Measurements from ENCODE around the gene SCRG1. TPM values are rescaled to one million over a fixed set of nuclear protein-coding genes. Genes with fewer than 3 reads are reported as not detected.

SCRG1 gene
- total RNA-seq, 1 donor from 2014 or later = not detected

DNA sequence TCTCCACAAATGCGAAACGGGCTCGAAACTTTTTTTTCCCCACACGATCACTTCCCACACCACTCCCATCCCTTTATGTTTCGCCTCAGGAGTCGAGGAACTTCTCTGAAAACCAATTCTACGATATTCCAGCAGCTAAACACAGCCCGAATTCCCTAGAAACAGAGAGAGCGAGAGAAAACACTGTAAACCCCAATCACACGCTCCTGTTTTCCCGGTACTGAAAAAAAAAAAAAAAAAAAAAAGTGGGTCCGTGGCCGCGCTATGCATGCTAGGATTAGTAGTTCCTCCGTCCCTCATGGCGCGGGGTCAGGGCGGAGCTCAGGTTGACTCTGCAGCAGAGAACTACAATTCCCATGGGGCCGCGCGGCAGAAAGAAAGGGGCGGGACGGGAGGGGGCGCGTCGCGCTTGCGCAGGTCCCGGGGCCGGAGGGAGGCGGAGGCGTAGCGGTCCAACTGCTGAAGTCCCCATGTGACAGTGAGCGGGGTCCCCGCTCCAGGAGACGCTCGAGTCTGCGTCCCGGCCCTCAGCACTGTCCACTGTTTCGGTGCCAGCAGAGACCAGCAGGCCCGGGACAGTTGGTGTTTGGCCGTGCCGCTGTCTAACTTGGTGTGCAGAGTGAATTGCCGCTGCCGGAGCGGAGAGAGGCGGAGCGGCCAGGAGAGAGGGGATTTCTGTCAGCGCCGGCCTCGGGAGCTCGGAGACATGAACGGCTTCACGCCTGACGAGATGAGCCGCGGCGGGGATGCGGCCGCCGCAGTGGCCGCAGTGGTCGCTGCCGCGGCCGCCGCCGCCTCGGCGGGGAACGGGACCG is 28.2 kb downstream of the SCRG1 start, which contains the start of gene SAP30:
Gene SAP30, plus strand, starts transcription at position 478 of the 815 bp plus-strand sequence. Its CDS starts 229 bp downstream, at position 707.
- peaks cover 12% of the 10 kb centered on the region for H3K4me1 Mint-ChIP-seq (ENCODE audit: unreplicated experiment)
- TF ChIP-seq, protein P1, sequence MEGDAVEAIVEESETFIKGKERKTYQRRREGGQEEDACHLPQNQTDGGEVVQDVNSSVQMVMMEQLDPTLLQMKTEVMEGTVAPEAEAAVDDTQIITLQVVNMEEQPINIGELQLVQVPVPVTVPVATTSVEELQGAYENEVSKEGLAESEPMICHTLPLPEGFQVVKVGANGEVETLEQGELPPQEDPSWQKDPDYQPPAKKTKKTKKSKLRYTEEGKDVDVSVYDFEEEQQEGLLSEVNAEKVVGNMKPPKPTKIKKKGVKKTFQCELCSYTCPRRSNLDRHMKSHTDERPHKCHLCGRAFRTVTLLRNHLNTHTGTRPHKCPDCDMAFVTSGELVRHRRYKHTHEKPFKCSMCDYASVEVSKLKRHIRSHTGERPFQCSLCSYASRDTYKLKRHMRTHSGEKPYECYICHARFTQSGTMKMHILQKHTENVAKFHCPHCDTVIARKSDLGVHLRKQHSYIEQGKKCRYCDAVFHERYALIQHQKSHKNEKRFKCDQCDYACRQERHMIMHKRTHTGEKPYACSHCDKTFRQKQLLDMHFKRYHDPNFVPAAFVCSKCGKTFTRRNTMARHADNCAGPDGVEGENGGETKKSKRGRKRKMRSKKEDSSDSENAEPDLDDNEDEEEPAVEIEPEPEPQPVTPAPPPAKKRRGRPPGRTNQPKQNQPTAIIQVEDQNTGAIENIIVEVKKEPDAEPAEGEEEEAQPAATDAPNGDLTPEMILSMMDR (conservative IDR thresholded peaks at IDR 0.05) = no peak
- peak; percentile 97 for DNase-seq (ENCODE audit: extremely low spot score, unreplicated experiment)
- H3K27me3 Mint-ChIP-seq = no peaks in the 10 kb centered on the region
- peak within 1 kb of the TSS; percentile 96 for H3K27ac Mint-ChIP-seq
- H3K9me3 Mint-ChIP-seq = no peaks in the 10 kb centered on the region
- peaks cover under 1% of the 10 kb centered on the region for H3K36me3 Mint-ChIP-seq
- H3K4me3 Mint-ChIP-seq = peak within 1 kb of the TSS; percentile 100

DNA sequence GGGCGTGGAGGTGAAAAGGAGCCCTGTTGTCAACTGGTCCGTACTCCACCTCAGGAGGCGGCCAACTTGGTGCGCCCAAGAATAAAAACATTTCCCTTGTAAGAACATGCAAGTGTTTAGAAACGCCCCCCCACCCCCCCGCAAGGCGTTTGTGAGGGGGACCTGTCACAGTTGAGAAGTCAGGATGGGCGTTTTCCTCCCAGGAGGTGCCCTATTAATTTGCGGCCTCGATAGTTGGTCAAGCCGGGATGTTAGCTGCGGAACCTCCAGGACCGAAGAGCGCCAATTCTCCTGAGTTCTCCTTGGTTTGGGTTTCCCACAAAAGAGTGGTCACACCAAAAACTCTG is 28.8 kb downstream of the SCRG1 start:
- H3K9me3 Mint-ChIP-seq = no peaks in the 10 kb centered on the region
- peak overlapping the region; percentile 100 for H3K4me3 Mint-ChIP-seq
- no peak for DNase-seq (ENCODE audit: extremely low spot score, unreplicated experiment)
- no peaks in the 10 kb centered on the region for H3K36me3 Mint-ChIP-seq
- H3K4me1 Mint-ChIP-seq (ENCODE audit: unreplicated experiment) = peaks cover 12% of the 10 kb centered on the region
- H3K27ac Mint-ChIP-seq = peak overlapping the region; percentile 96
- TF ChIP-seq, protein P1 (conservative IDR thresholded peaks at IDR 0.05) = no peak
- no peaks in the 10 kb centered on the region for H3K27me3 Mint-ChIP-seq

DNA sequence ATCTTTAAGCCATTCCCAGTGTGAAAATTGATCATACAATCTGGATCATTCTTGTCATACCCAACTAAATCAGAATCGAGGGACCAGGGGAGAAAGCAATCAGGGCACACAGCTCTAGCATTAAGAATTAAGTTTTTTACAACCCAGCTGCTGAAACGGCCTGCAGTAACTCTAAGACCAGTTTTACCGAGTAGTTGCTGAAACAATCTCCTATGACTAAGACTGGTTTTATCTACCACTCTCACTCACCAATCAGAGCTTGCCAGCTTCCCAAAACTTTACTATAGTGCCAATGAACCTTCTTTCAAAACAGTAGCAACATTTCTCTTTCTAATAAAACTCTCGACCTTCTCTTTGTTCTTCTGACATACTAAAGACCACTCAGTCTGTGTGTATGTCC is 31.0 kb downstream of the SCRG1 start:
- Mint-ChIP-seq H3K4me3 (no peak overlapping the region), H3K9me3 (no peaks in the 10 kb centered on the region)

DNA sequence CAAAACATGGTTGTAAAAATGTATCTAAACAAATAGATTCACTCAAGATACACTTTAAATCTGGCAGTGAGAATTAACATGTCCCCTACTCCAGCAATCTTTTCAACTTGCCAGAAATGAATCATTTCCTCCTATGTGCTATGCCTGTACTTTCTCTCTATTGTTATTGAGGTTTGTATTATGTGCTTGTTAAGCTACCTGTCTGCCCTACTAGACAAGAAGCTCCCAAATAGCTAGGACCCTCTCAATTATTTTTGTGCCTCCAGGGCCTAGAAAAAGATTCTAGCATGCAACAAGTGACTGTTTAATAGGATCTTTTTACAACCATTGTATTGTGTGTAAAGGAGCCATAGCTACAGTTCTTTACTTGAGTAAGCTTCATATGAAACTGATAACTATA is 31.6 kb downstream of the SCRG1 start:
- Mint-ChIP-seq H3K9me3 (no peaks in the 10 kb centered on the region), H3K4me1 (ENCODE audit: unreplicated experiment) (peaks cover 4% of the 10 kb centered on the region), H3K36me3 (no peaks in the 10 kb centered on the region), H3K27ac (no peak overlapping the region), H3K27me3 (no peaks in the 10 kb centered on the region), H3K4me3 (peak overlapping the region; percentile 47)
- TF ChIP-seq, protein P1 (conservative IDR thresholded peaks at IDR 0.05) = no peak
- DNase-seq (ENCODE audit: extremely low spot score, unreplicated experiment) = no peak

More for the DNA sequence above, 31.0 kb downstream of the SCRG1 start:
- Mint-ChIP-seq H3K27me3 (no peaks in the 10 kb centered on the region), H3K4me1 (ENCODE audit: unreplicated experiment) (peaks cover 7% of the 10 kb centered on the region), H3K36me3 (no peaks in the 10 kb centered on the region), H3K27ac (no peak overlapping the region)
- DNase-seq (ENCODE audit: extremely low spot score, unreplicated experiment) = no peak
- TF ChIP-seq, protein P1 (conservative IDR thresholded peaks at IDR 0.05) = no peak

DNA sequence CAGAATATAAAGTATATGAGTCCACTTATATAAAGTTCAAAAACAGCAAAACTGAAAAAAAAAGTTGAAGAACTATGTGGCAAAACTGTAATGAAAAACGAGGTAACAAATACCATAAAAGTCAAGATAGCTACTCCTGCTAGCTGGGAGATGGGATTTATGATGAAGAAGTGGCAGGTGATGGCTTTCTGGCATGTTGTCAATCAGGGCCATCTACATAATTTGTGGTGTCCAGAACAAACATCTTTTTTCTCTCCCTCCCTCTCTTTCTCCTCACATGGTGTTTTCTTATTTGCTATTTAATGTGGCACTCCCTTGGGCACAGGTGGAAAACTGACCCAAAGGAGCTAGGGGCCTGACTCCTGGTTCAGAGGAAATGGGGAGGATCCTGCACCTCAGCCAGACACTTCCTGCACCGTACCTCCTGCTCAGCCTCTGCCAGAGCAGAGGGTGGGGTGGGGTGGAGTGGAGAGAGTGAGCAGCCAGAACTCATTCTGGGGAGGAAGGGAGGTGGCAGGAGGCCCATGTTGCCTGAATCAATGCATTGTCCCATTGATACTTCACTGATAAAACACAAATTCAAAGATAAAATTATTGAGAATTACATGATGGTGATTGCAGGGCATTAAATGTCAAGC is 33.4 kb downstream of the SCRG1 start:
- no peaks in the 10 kb centered on the region for H3K36me3 Mint-ChIP-seq
- H3K4me1 Mint-ChIP-seq (ENCODE audit: unreplicated experiment) = peaks cover 4% of the 10 kb centered on the region
- no peaks in the 10 kb centered on the region for H3K27me3 Mint-ChIP-seq
- no peak overlapping the region for H3K27ac Mint-ChIP-seq
- DNase-seq (ENCODE audit: extremely low spot score, unreplicated experiment) = no peak
- H3K4me3 Mint-ChIP-seq = no peak overlapping the region
- TF ChIP-seq, protein P1 (conservative IDR thresholded peaks at IDR 0.05) = no peak
- no peaks in the 10 kb centered on the region for H3K9me3 Mint-ChIP-seq
